Astrocyte (in vitro differentiated cells and primary cell): ENCODE measurements around the gene ZNF182. TPM values are rescaled to one million over a fixed set of nuclear protein-coding genes. Genes with fewer than 3 reads are reported as not detected.

ENCODE experiments used
- DNase-seq: peaks from one replicate; pipeline ENCODE4 v3.0.0-alpha.2; 2010; ENCODE audit warnings: low read depth
- FAIRE-seq: peaks from 2 replicates; lab custom pipeline; 2011; peaks lifted over from hg19 to GRCh38; lab: Jason Lieb, UNC
- H2AFZ ChIP-seq: 2 replicates; pipeline ENCODE4 v1.6.0; 2012; ENCODE audit warnings: low read depth, low read length, inconsistent platforms
- H3K27ac ChIP-seq: 2 replicates; pipeline ENCODE4 v1.5.1; 2011; ENCODE audit warnings: low read depth, low read length, inconsistent platforms
- H3K27me3 ChIP-seq: 2 replicates; pipeline ENCODE4 v1.6.0; 2011; ENCODE audit warnings: low read length, inconsistent platforms; ENCODE audit not compliant: insufficient read depth
- H3K36me3 ChIP-seq: 2 replicates; pipeline ENCODE4 v1.5.1; 2011; ENCODE audit warnings: low read length, inconsistent platforms; ENCODE audit not compliant: insufficient read depth
- H3K4me1 ChIP-seq: 2 replicates; pipeline ENCODE4 v1.5.1; 2011; ENCODE audit warnings: low read length, inconsistent platforms; ENCODE audit not compliant: insufficient read depth
- H3K4me2 ChIP-seq: 2 replicates; pipeline ENCODE4 v1.6.0; 2012; ENCODE audit warnings: low read length, inconsistent platforms
- H3K4me3 ChIP-seq: 2 replicates; pipeline ENCODE4 v1.5.1; 2011; ENCODE audit warnings: low read depth, mild to moderate bottlenecking, low read length, inconsistent platforms; ENCODE audit not compliant: insufficient read depth
- H3K79me2 ChIP-seq: 2 replicates; pipeline ENCODE4 v1.6.0; 2012; ENCODE audit warnings: mild to moderate bottlenecking, low read length, inconsistent platforms; ENCODE audit not compliant: insufficient read depth
- H3K9ac ChIP-seq: 2 replicates; pipeline ENCODE4 v1.6.0; 2012; ENCODE audit warnings: mild to moderate bottlenecking, low read length, inconsistent platforms
- H3K9me3 ChIP-seq: 2 replicates; pipeline ENCODE4 v1.5.1; 2012; ENCODE audit warnings: low read depth, mild to moderate bottlenecking, low read length, inconsistent platforms; ENCODE audit not compliant: insufficient read depth
- H4K20me1 ChIP-seq: 2 replicates; pipeline ENCODE4 v1.6.0; 2012; ENCODE audit warnings: low read length, inconsistent platforms; ENCODE audit not compliant: insufficient read depth
- H3K27ac Mint-ChIP-seq: one replicate; pipeline ENCODE4 v1.8.0; 2021; ENCODE audit warnings: mild to moderate bottlenecking, mixed read lengths; ENCODE audit not compliant: unreplicated experiment
- H3K27me3 Mint-ChIP-seq: one replicate; pipeline ENCODE4 v1.8.0; 2021; ENCODE audit warnings: low read depth, mixed read lengths; ENCODE audit not compliant: unreplicated experiment
- H3K36me3 Mint-ChIP-seq: one replicate; pipeline ENCODE4 v1.8.0; 2021; ENCODE audit warnings: low read depth, mixed read lengths; ENCODE audit not compliant: unreplicated experiment
- H3K4me1 Mint-ChIP-seq: one replicate; pipeline ENCODE4 v1.8.0; 2021; ENCODE audit warnings: low read depth, mixed read lengths; ENCODE audit not compliant: unreplicated experiment
- H3K4me3 Mint-ChIP-seq: one replicate; pipeline ENCODE4 v1.8.0; 2021; ENCODE audit warnings: mild to moderate bottlenecking, moderate library complexity, mixed read lengths; ENCODE audit not compliant: unreplicated experiment
- H3K9me3 Mint-ChIP-seq: one replicate; pipeline ENCODE4 v1.8.0; 2021; ENCODE audit warnings: mild to moderate bottlenecking, mixed read lengths; ENCODE audit not compliant: unreplicated experiment
- EZH2 ChIP-seq: IDR thresholded peaks from 2 replicates; pipeline ENCODE4 v1.6.1; 2012; ENCODE audit warnings: mild to moderate bottlenecking, low read length, inconsistent platforms; ENCODE audit not compliant: insufficient read depth
- total RNA-seq: library from RNA; stranded (reverse); gene quantifications from 2 replicates; pipeline ENCODE4 v1.2.1, GENCODE V29; 2021
- TF ChIP-seq, protein P1 (sequence below): IDR thresholded peaks from 2 replicates; pipeline ENCODE4 v1.5.1; 2011; ENCODE audit warnings: low read depth, mild to moderate bottlenecking, inconsistent platforms, low read length, moderate library complexity; ENCODE audit not compliant: insufficient read depth

The ZNF182 gene
- total RNA-seq, 1 donor from 2014 or later, result 4.5 TPM

DNA sequence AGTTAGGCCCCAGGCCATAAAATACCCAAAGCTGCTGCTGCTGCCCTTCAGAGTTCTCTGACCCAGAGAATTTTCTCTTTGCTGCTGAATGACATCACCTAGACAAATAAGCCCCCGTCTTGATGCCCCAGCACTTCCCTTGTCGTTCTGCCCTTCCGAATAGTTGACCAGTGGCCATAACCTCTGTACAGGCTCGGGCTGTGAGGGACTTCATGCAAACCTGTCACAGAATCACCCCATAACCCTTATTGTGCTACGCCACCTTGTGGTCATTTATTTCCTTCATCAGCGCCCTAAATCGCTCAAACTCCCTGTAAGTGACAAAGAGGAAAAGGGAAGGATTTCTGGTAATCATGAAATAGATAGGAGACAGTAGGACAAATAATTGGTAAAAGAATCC is 21.8 kb upstream of the ZNF182 start:
- Histone ChIP-seq H4K20me1 (no peaks in the 10 kb centered on the region), H3K9ac (no peak overlapping the region), H3K79me2 (no peaks in the 10 kb centered on the region), H3K27me3 (no peaks in the 10 kb centered on the region), H3K27ac (no peak overlapping the region), H3K4me1 (peaks cover 2% of the 10 kb centered on the region), H3K4me3 (no peak overlapping the region), H3K9me3 (no peaks in the 10 kb centered on the region), H2AFZ (no peak overlapping the region), H3K36me3 (no peaks in the 10 kb centered on the region), H3K4me2 (no peak overlapping the region)
- H3K27ac Mint-ChIP-seq, result no peak overlapping the region
- TF ChIP-seq, protein P1, sequence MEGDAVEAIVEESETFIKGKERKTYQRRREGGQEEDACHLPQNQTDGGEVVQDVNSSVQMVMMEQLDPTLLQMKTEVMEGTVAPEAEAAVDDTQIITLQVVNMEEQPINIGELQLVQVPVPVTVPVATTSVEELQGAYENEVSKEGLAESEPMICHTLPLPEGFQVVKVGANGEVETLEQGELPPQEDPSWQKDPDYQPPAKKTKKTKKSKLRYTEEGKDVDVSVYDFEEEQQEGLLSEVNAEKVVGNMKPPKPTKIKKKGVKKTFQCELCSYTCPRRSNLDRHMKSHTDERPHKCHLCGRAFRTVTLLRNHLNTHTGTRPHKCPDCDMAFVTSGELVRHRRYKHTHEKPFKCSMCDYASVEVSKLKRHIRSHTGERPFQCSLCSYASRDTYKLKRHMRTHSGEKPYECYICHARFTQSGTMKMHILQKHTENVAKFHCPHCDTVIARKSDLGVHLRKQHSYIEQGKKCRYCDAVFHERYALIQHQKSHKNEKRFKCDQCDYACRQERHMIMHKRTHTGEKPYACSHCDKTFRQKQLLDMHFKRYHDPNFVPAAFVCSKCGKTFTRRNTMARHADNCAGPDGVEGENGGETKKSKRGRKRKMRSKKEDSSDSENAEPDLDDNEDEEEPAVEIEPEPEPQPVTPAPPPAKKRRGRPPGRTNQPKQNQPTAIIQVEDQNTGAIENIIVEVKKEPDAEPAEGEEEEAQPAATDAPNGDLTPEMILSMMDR, result peak; percentile 42
- no peak for TF ChIP-seq EZH2
- no peaks in the 10 kb centered on the region for H3K9me3 Mint-ChIP-seq
- FAIRE-seq (peak; percentile 71), DNase-seq (peak; percentile 20)
- H3K36me3 Mint-ChIP-seq, result no peaks in the 10 kb centered on the region
- no peak overlapping the region for H3K4me3 Mint-ChIP-seq
- no peaks in the 10 kb centered on the region for H3K27me3 Mint-ChIP-seq
- peaks cover 3% of the 10 kb centered on the region for H3K4me1 Mint-ChIP-seq

DNA sequence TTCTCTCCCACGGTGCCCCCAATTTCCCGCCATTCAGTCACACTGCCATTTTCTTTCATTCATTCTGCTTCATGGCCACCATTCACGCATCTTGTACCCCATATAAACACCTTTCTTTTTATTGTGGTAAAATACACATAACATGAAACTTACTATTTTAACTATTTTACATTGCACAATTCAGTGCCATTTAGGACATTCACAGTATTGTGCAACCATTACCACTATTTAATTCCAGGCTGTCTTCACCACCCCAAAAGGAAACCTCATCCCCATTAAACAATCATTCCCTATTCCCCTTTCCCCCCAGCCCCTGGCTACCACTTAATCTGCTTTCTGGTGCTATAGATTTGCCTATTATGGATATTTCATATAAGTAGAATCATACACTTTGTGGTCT is 18.9 kb upstream of the ZNF182 start:
- Mint-ChIP-seq H3K27ac (no peak overlapping the region), H3K36me3 (no peaks in the 10 kb centered on the region), H3K27me3 (no peaks in the 10 kb centered on the region), H3K9me3 (no peaks in the 10 kb centered on the region), H3K4me1 (peaks cover 3% of the 10 kb centered on the region), H3K4me3 (no peak overlapping the region)
- Histone ChIP-seq H3K27ac (no peak overlapping the region), H2AFZ (no peak overlapping the region), H3K4me1 (peaks cover 2% of the 10 kb centered on the region), H3K9me3 (no peaks in the 10 kb centered on the region), H3K79me2 (no peaks in the 10 kb centered on the region), H4K20me1 (no peaks in the 10 kb centered on the region), H3K36me3 (no peaks in the 10 kb centered on the region), H3K27me3 (no peaks in the 10 kb centered on the region), H3K4me3 (no peak overlapping the region), H3K4me2 (no peak overlapping the region), H3K9ac (no peak overlapping the region)
- no peak for DNase-seq
- TF ChIP-seq, protein P1, result no peak
- TF ChIP-seq EZH2, result no peak
- FAIRE-seq, result no peak

DNA sequence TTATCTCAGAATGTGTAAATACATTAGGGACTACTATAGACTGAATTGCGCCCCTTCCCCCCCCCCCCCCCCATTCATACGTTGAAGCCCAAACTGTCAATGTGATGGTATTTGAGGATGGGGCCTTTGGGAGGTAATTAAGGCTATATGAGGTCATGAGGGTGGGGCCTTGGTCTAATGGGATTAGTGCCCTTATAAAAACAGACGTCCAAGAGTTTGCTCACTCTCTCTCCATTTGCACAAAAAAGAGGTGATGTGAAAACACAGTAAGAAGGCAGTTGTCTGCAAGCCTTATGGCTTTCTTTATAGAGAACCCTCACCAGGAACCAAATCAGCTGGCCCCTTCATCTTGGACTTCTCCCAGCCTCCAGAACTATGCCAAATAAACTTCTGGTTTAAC is 18.3 kb upstream of the ZNF182 start:
- H3K4me2 ChIP-seq, result peak overlapping the region; percentile 94
- Mint-ChIP-seq H3K36me3 (no peaks in the 10 kb centered on the region), H3K4me1 (peaks cover 3% of the 10 kb centered on the region), H3K27ac (no peak overlapping the region), H3K4me3 (no peak overlapping the region), H3K9me3 (no peaks in the 10 kb centered on the region), H3K27me3 (no peaks in the 10 kb centered on the region)
- H3K27ac ChIP-seq, result no peak overlapping the region
- H3K9me3 ChIP-seq, result no peaks in the 10 kb centered on the region
- no peaks in the 10 kb centered on the region for H3K27me3 ChIP-seq
- no peaks in the 10 kb centered on the region for H4K20me1 ChIP-seq
- TF ChIP-seq, protein P1, result no peak
- TF ChIP-seq EZH2, result no peak
- H3K9ac ChIP-seq, result no peak overlapping the region
- FAIRE-seq (no peak), DNase-seq (no peak)
- H3K79me2 ChIP-seq, result no peaks in the 10 kb centered on the region
- H3K4me1 ChIP-seq, result peaks cover 2% of the 10 kb centered on the region
- no peak overlapping the region for H3K4me3 ChIP-seq
- no peaks in the 10 kb centered on the region for H3K36me3 ChIP-seq
- H2AFZ ChIP-seq, result no peak overlapping the region
